GM12864 (cell line): ENCODE data around the gene PLAGL2.

Experiments used
- DNase-seq: peaks from one replicate; pipeline ENCODE4 v3.0.0-alpha.2; 2011; ENCODE audit warnings: low read depth
- H3K4me3 ChIP-seq: 2 replicates; pipeline ENCODE4 v1.5.1; 2011; ENCODE audit warnings: mild to moderate bottlenecking, low read depth, low read length, control low read depth
- TF ChIP-seq, protein P1 (sequence below): IDR thresholded peaks from 2 replicates; pipeline ENCODE4 v1.5.1; 2011; ENCODE audit warnings: low read depth, mild to moderate bottlenecking, moderate library complexity, low read length, control low read depth, inconsistent platforms; ENCODE audit errors: missing control alignments

The PLAGL2 gene

DNA sequence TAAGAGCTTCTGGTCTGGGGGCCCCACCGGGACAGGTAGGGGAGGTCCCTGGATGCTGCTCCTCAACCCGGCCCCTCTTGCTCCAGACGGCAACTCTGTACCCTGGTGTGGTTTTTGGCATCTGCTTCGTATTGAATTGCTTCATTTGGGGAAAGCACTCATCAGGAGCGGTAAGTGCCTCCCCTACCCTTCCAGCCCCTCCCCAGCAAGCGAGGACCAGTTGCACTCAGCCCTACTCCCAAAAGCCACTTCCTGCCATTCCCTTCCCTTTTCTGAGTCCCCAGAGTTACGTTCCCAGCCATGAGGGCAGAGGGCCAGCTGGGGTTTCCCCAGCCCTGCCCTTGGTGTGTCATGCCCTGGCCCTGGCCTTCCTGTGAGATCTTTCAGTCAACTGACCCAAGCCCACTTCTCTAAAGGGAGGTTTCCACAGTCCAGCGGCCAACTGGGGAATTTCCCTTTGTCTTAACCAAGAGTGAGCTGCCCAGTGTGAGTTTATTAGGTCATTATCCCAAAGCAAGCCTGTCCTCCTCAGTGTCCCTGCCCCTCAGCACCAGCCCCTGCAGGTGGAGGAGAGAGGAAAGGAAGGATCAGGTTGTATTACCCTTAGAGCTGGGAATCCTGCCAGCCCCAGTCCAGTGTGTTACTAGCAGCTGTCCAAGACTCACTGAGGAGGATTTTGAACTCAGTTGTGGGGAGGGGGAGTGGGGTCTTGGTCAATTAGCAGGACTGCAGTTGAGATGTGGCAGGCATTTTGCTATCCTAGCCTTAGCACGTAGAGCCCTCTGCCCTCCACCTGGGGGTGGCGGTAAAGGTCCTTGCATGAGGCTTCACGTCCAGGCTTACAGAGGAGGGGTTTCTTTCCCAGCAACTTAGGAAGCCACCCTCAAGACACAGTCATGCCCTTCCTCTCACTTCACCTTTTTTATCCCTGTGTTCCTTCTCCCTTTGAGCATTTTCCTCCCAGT lies 52.2 kb downstream of the PLAGL2 start:
- DNase-seq = no peak
- H3K4me3 ChIP-seq = no peak overlapping the region
- TF ChIP-seq, protein P1, sequence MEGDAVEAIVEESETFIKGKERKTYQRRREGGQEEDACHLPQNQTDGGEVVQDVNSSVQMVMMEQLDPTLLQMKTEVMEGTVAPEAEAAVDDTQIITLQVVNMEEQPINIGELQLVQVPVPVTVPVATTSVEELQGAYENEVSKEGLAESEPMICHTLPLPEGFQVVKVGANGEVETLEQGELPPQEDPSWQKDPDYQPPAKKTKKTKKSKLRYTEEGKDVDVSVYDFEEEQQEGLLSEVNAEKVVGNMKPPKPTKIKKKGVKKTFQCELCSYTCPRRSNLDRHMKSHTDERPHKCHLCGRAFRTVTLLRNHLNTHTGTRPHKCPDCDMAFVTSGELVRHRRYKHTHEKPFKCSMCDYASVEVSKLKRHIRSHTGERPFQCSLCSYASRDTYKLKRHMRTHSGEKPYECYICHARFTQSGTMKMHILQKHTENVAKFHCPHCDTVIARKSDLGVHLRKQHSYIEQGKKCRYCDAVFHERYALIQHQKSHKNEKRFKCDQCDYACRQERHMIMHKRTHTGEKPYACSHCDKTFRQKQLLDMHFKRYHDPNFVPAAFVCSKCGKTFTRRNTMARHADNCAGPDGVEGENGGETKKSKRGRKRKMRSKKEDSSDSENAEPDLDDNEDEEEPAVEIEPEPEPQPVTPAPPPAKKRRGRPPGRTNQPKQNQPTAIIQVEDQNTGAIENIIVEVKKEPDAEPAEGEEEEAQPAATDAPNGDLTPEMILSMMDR = peak; percentile 45

GRCh38 chr20:32153771-32154170 lies 53.8 kb downstream of the PLAGL2 start:
- no peak overlapping the region for H3K4me3 ChIP-seq
- DNase-seq = no peak
- TF ChIP-seq, protein P1 = no peak

GRCh38 chr20:32153156-32153665 lies 54.3 kb downstream of the PLAGL2 start:
- no peak for DNase-seq
- no peak overlapping the region for H3K4me3 ChIP-seq
- TF ChIP-seq, protein P1 = no peak

GRCh38 chr20:32152421-32153155 lies 55.0 kb downstream of the PLAGL2 start:
- TF ChIP-seq, protein P1 = no peak
- H3K4me3 ChIP-seq = no peak overlapping the region
- DNase-seq = no peak

DNA sequence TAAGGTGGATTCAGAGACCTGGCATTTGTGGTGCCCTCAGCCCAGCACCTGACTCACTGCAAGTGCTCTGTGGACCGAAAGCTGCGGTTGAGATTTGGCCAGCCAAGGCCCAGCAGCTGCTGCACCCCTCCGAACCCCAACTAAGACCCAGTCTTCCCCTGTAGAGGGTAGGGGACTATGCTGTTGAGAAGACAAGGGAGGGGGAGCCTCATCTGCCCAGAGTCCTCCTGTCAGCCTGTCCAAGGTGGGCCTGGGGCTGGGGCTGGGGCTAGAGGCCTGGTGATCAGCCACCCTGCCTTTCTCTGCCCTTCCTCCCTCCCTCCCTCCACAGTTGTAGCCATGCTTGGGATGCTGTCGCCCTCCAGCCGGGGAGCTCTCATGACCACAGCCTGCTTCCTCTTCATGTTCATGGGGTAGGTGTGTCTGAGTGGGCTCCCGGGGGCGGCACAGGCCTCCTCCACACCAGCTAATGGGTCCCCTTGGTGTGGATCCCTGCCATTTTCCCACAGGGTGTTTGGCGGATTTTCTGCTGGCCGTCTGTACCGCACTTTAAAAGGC lies 57.2 kb downstream of the PLAGL2 start:
- DNase-seq = no peak
- TF ChIP-seq, protein P1 = no peak
- no peak overlapping the region for H3K4me3 ChIP-seq

GRCh38 chr20:32149566-32150170 lies 57.9 kb downstream of the PLAGL2 start:
- no peak overlapping the region for H3K4me3 ChIP-seq
- TF ChIP-seq, protein P1 = no peak
- no peak for DNase-seq
